Measurements from ENCODE around the gene NR3C1. TPM values are rescaled to one million over a fixed set of nuclear protein-coding genes. Genes with fewer than 3 reads are reported as not detected.

Gene NR3C1
- polyA plus RNA-seq, 1 donor = 32.6 TPM

DNA sequence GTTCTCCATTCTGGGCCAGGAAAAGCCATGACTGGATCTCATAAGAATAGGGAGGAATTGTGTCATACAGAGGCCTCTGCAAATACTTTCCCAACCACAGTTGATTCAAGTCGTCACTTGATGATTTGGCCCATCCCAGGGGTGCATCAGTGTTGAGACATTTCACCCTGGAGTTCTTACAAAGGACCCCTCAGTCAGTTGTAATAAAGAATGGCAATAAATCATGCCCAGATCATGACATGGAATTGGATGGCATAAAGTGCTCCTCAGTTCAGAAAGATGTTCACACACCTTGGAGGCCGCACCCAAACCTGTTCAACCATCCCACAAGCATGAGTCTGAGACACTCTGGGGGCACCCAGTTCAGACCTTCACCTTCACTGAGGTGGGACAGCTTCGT, 168.1 kb downstream of the NR3C1 start:
- DNase-seq = no peak
- H3K4me1 ChIP-seq (ENCODE audit: control insufficient read depth, insufficient read depth, low read length) = no peaks in the 10 kb centered on the region
- H3K9me3 ChIP-seq (ENCODE audit: control insufficient read depth, low read depth, low read length) = no peaks in the 10 kb centered on the region
- H3K27me3 ChIP-seq (ENCODE audit: control insufficient read depth, insufficient read depth, low read length) = no peaks in the 10 kb centered on the region
- H3K36me3 ChIP-seq (ENCODE audit: control insufficient read depth, insufficient read depth, low read length) = no peaks in the 10 kb centered on the region
- no peak overlapping the region for H3K4me3 ChIP-seq (ENCODE audit: low read length)
- no peak overlapping the region for H3K27ac ChIP-seq (ENCODE audit: low read length)
- no CpG with 5 or more reads among the region's 3 CpGs for WGBS (ENCODE audit: insufficient coverage, low lambda C conversion rate)

DNA sequence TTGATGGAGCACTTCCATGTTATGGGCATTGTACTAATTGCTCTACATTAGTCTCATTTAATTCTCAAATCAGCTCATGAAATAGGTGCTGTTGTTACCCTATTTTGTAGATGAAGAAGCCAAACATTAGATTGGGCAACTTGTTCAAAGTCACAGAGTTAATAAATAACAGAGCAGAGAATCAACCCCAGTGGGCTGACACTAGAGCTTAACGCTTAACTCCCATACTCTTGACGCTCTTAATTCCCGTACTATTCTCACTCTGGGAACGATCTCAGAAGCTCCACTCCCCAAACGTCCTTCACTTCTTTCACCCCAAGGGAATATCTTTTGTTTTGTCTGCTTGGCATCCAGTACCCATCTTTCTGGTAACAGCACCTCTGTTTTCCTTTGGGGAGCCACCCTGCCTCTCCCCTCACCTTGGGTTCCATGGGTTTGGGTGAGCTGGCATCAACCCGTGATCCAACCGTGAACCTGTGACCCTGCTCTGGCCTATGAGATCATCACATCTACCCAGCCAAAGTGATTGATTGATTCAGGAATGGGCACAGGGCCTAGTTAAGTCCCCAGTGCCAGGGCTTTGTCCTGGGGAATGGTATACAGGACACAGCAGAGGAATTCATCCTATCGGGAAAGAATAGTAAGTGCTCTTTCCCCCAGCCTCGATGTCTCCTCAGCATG, 169.2 kb downstream of the NR3C1 start:
- no peaks in the 10 kb centered on the region for H3K36me3 ChIP-seq (ENCODE audit: control insufficient read depth, insufficient read depth, low read length)
- 42% methylated on average over 2 of the region's 9 CpGs for WGBS (ENCODE audit: insufficient coverage, low lambda C conversion rate)
- H3K4me1 ChIP-seq (ENCODE audit: control insufficient read depth, insufficient read depth, low read length) = no peaks in the 10 kb centered on the region
- DNase-seq = peak in 1 of 2 donors; percentile 39
- H3K27ac ChIP-seq (ENCODE audit: low read length) = no peak overlapping the region
- H3K27me3 ChIP-seq (ENCODE audit: control insufficient read depth, insufficient read depth, low read length) = no peaks in the 10 kb centered on the region
- no peak overlapping the region for H3K4me3 ChIP-seq (ENCODE audit: low read length)
- no peaks in the 10 kb centered on the region for H3K9me3 ChIP-seq (ENCODE audit: control insufficient read depth, low read depth, low read length)

DNA sequence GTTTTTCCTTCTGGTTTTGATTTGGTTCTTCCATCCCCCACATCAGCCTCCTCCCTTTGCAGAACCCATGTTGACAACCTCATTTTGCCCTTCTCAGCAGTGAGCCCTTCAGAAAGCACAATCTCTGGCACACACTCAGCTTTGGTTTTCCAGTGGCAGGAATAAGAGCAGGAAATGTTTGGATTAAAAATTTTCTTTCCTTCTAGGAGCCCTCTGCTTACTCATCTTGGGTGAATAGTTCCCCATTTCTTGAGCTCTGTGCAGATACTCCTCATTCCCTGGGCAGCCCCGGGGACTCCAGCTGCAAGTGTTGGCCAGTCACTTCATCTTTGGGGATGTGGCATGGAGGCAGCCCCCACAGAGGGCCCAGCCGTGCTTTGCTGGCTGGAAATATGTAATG, 170.5 kb downstream of the NR3C1 start:
- Histone ChIP-seq H3K9me3 (ENCODE audit: control insufficient read depth, low read depth, low read length) (no peaks in the 10 kb centered on the region), H3K36me3 (ENCODE audit: control insufficient read depth, insufficient read depth, low read length) (no peaks in the 10 kb centered on the region), H3K27ac (ENCODE audit: low read length) (no peak overlapping the region), H3K4me3 (ENCODE audit: low read length) (no peak overlapping the region), H3K4me1 (ENCODE audit: control insufficient read depth, insufficient read depth, low read length) (no peaks in the 10 kb centered on the region), H3K27me3 (ENCODE audit: control insufficient read depth, insufficient read depth, low read length) (no peaks in the 10 kb centered on the region)
- no CpG with 5 or more reads among the region's 2 CpGs for WGBS (ENCODE audit: insufficient coverage, low lambda C conversion rate)
- no peak for DNase-seq

DNA sequence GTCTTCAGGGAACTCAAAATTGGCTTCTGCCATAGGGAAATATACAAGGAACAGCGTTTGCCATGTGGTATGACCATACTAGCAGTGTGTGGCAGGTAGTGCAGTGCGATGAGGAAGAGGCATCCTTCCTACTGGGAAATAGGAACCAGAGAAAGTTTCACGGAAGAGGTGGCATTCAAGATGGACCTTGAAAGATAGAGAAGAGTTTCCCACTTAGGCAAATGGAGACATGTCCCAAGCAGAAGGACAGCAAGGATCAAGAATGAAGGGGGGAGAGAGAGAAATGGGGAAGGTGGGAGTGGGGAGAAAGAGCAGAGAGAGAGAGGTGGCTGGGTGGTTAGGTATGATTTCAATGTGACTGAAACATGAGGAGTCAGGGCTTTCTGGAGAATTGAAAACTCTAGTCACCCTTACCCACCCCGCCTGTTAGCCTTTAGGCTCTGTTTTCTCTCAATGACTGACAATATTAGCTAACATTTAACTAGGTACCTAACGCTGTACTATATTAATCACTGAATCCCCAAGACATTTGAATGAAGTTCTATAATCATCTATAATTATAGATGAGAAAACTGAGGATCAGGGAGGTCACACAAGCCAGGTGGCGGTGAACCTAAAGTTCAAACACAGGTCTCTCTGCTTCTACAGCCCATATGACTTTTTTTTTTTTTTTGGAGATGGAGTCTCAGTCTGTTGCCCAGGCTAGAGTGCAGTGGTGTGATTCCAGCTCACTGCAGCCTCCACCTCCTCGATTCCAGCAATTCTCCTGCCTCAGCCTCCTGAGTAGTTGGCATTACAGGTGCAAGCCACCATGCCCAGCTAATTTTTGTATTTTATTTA, 171.3 kb downstream of the NR3C1 start:
- H3K27me3 ChIP-seq (ENCODE audit: control insufficient read depth, insufficient read depth, low read length) = no peaks in the 10 kb centered on the region
- DNase-seq = no peak
- no peaks in the 10 kb centered on the region for H3K4me1 ChIP-seq (ENCODE audit: control insufficient read depth, insufficient read depth, low read length)
- 100% methylated on average over 1 of the region's 7 CpGs for WGBS (ENCODE audit: insufficient coverage, low lambda C conversion rate)
- no peaks in the 10 kb centered on the region for H3K36me3 ChIP-seq (ENCODE audit: control insufficient read depth, insufficient read depth, low read length)
- H3K4me3 ChIP-seq (ENCODE audit: low read length) = no peak overlapping the region
- no peaks in the 10 kb centered on the region for H3K9me3 ChIP-seq (ENCODE audit: control insufficient read depth, low read depth, low read length)
- H3K27ac ChIP-seq (ENCODE audit: low read length) = no peak overlapping the region

DNA sequence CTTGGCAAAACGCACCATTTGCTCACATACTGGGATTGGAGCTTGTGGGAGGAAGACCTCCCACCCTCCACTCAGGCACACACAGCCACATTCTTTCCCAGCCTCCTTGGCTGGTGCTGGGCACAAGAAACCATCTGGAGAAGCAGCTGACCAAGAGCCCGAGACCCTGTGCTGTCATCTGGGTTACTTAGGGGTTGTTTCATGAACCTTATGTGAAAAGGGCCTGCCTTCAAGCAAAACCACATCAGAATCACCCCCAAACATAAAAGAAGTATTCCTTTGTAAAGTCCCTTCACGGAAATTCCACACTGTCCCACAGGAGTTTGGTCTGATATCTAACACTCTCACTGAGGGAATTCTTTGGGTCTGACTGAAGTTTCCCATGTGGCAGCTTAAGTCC, 172.1 kb downstream of the NR3C1 start:
- Histone ChIP-seq H3K9me3 (ENCODE audit: control insufficient read depth, low read depth, low read length) (no peaks in the 10 kb centered on the region), H3K4me3 (ENCODE audit: low read length) (no peak overlapping the region), H3K36me3 (ENCODE audit: control insufficient read depth, insufficient read depth, low read length) (no peaks in the 10 kb centered on the region), H3K27me3 (ENCODE audit: control insufficient read depth, insufficient read depth, low read length) (no peaks in the 10 kb centered on the region), H3K27ac (ENCODE audit: low read length) (no peak overlapping the region), H3K4me1 (ENCODE audit: control insufficient read depth, insufficient read depth, low read length) (no peaks in the 10 kb centered on the region)
- no CpG with 5 or more reads among the region's 3 CpGs for WGBS (ENCODE audit: insufficient coverage, low lambda C conversion rate)
- DNase-seq = no peak

DNA sequence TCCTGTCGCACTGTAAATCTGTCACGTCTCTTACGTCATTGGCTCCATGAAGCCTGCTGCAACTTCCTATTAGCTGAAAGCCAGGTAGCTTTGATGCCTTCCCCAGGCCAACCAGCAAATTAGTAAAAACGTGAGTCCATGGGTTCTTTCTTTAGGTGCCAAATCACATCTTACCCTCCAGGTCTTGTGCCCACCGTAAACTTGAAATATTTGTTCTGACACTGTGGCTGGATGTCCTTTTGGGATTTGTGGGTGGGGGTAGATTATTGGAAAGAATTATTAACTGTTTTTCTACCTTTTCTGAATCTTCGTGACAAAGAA, 172.8 kb downstream of the NR3C1 start:
- Histone ChIP-seq H3K36me3 (ENCODE audit: control insufficient read depth, insufficient read depth, low read length) (no peaks in the 10 kb centered on the region), H3K27me3 (ENCODE audit: control insufficient read depth, insufficient read depth, low read length) (no peaks in the 10 kb centered on the region), H3K4me1 (ENCODE audit: control insufficient read depth, insufficient read depth, low read length) (no peaks in the 10 kb centered on the region), H3K27ac (ENCODE audit: low read length) (no peak overlapping the region), H3K4me3 (ENCODE audit: low read length) (no peak overlapping the region), H3K9me3 (ENCODE audit: control insufficient read depth, low read depth, low read length) (no peaks in the 10 kb centered on the region)
- no peak for DNase-seq
- WGBS (ENCODE audit: insufficient coverage, low lambda C conversion rate) = no CpG with 5 or more reads among the region's 6 CpGs

DNA sequence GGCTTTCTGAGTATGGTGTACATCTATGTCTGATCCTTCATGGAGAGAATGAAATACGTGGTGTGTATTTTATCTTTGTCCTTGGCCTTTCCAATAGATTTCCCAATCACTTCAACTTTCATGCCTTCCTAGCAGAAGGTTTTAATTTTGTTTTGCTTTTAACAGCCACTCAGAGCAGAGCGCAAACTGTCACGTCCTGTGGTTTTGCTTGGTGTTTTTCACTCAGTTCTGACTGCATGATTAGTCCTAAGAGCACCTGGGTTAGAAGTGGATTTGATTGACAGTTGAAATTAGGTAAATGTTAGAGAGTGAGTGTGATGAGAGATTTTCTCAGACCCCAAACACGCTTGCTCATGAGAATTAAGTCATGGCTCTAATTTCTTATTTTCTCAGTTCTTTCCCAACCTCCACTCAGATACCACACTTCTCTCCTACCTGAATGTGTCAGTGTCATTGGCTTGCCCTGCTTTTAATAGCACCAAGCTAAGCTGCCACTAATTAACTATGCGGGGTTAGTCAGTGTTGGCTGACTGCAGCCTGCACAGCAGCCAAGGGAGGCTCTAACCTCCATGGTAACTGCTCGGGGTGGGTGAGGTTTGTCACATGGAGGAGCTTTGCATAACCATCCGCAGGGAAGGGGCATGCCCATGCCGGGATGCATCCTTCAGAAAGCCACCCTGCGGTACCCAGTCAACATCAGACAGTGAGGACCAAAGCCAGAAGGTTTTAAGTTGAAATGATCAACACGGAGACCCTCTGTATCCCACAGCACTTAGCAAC, 173.4 kb downstream of the NR3C1 start:
- WGBS (ENCODE audit: insufficient coverage, low lambda C conversion rate) = no CpG with 5 or more reads among the region's 10 CpGs

DNA sequence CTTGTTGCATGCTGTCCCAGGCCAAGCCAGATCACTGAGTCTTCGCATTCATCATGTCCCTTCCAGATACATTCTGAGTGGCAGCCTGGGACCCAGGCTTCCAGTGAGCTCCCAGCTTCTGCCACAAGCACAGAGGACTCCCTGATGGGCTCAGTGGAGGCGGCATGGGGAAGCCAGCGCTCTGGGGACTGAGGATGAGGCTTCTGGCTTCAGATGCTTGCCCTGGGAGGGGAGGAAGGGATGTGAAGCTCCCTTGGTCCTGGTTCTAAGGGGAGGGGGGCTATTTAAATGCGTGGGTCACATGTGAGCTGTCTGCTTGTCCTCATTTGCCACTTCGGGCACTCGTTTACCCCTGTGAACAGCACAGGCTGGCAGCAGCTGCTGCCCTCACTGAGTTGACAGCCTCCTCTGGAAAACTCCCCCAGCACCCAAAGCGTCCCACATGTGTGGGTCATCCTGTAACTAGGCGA, 174.0 kb downstream of the NR3C1 start:
- Histone ChIP-seq H3K9me3 (ENCODE audit: control insufficient read depth, low read depth, low read length) (no peaks in the 10 kb centered on the region), H3K4me1 (ENCODE audit: control insufficient read depth, insufficient read depth, low read length) (no peaks in the 10 kb centered on the region), H3K36me3 (ENCODE audit: control insufficient read depth, insufficient read depth, low read length) (no peaks in the 10 kb centered on the region), H3K27ac (ENCODE audit: low read length) (no peak overlapping the region), H3K27me3 (ENCODE audit: control insufficient read depth, insufficient read depth, low read length) (no peaks in the 10 kb centered on the region), H3K4me3 (ENCODE audit: low read length) (no peak overlapping the region)
- no CpG with 5 or more reads among the region's 8 CpGs for WGBS (ENCODE audit: insufficient coverage, low lambda C conversion rate)
- DNase-seq = no peak

More for the DNA sequence above, 173.4 kb downstream of the NR3C1 start:
- Histone ChIP-seq H3K27ac (ENCODE audit: low read length) (no peak overlapping the region), H3K4me3 (ENCODE audit: low read length) (no peak overlapping the region), H3K4me1 (ENCODE audit: control insufficient read depth, insufficient read depth, low read length) (no peaks in the 10 kb centered on the region), H3K36me3 (ENCODE audit: control insufficient read depth, insufficient read depth, low read length) (no peaks in the 10 kb centered on the region), H3K27me3 (ENCODE audit: control insufficient read depth, insufficient read depth, low read length) (no peaks in the 10 kb centered on the region), H3K9me3 (ENCODE audit: control insufficient read depth, low read depth, low read length) (no peaks in the 10 kb centered on the region)
- peak in 1 of 2 donors; percentile 22 for DNase-seq

DNA sequence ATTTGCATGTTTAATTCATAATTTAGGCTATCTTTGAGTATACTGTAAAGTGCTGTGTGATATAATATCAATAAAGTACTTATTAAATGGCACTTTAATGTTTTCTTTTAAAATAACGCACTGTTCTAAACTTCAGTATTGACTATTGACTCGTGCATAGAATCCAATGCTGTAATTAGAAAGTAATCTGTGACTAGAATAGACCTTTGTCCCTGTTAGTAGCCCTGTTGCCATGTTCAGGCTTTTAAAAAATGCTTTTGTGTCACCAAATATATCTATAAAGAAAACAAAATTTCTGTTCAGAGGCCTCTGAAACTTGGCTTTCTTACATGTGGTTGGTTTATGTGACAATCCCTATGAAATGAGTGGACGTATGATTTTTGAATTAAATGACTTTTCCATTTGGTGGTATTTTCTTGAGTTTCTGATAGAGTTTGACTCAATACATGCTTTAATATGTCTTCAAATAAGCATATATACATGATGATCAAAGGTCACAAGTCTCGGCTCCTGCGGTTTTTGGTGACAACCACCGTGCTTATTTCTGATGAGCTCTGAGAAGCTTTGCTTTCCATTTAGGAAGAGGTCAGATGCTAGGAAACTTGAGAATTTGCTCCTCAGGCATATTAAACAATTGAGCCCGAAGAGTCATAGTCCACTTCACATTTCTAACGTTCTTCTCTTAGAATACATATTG, 174.7 kb downstream of the NR3C1 start:
- Histone ChIP-seq H3K4me1 (ENCODE audit: control insufficient read depth, insufficient read depth, low read length) (no peaks in the 10 kb centered on the region), H3K9me3 (ENCODE audit: control insufficient read depth, low read depth, low read length) (no peaks in the 10 kb centered on the region), H3K4me3 (ENCODE audit: low read length) (no peak overlapping the region), H3K27me3 (ENCODE audit: control insufficient read depth, insufficient read depth, low read length) (no peaks in the 10 kb centered on the region), H3K27ac (ENCODE audit: low read length) (no peak overlapping the region), H3K36me3 (ENCODE audit: control insufficient read depth, insufficient read depth, low read length) (no peaks in the 10 kb centered on the region)
- 74% methylated on average over 3 of the region's 8 CpGs for WGBS (ENCODE audit: insufficient coverage, low lambda C conversion rate)
- no peak for DNase-seq

All from large intestine (tissue), 3 donors.